DMS53 treated with DMSO at 0.1 percent for 48 hours (cell line): ENCODE measurements around the gene STMN3.

Source experiments
- DNase-seq: peaks from one replicate; lab custom pipeline; 2025; ENCODE audit not compliant: unreplicated experiment; lab: John Stamatoyannopoulos, UW

The STMN3 gene

GRCh38 chr20:63692436-63693082 lies 39.3 kb upstream of the STMN3 start:
- DNase-seq: no peak

GRCh38 chr20:63691711-63692435 lies 38.6 kb upstream of the STMN3 start:
- DNase-seq: no peak

GRCh38 chr20:63690898-63691710 lies 37.9 kb upstream of the STMN3 start:
- DNase-seq: no peak

- no peak for DNase-seq
These were observed 37.0 kb upstream of the STMN3 start for GRCh38 chr20:63690003-63690897.

GRCh38 chr20:63689046-63690002 lies 36.1 kb upstream of the STMN3 start:
- no peak for DNase-seq

- no peak for DNase-seq
These were observed 35.2 kb upstream of the STMN3 start for GRCh38 chr20:63688228-63689045.

- no peak for DNase-seq
These were observed 34.4 kb upstream of the STMN3 start for GRCh38 chr20:63687419-63688178.

- no peak for DNase-seq
These were observed 33.5 kb upstream of the STMN3 start for GRCh38 chr20:63686492-63687321.

GRCh38 chr20:63686094-63686491 lies 32.9 kb upstream of the STMN3 start:
- DNase-seq: no peak

- DNase-seq: no peak
These were observed 32.2 kb upstream of the STMN3 start for GRCh38 chr20:63685269-63686026.

- DNase-seq: peak; percentile 27
These were observed 29.3 kb upstream of the STMN3 start for GRCh38 chr20:63682384-63683139.

GRCh38 chr20:63681609-63682142 lies 28.5 kb upstream of the STMN3 start:
- no peak for DNase-seq

- no peak for DNase-seq
These were observed 27.8 kb upstream of the STMN3 start for GRCh38 chr20:63680857-63681608.

GRCh38 chr20:63680427-63680826 lies 27.2 kb upstream of the STMN3 start:
- DNase-seq: no peak

- DNase-seq: no peak
These were observed 26.6 kb upstream of the STMN3 start for GRCh38 chr20:63679799-63680305.
